Measurements from ENCODE around the gene GPC5.

The GPC5 gene

GRCh38 chr13:92589955-92590354 is 1191.5 kb downstream of the GPC5 start:
- Histone ChIP-seq H4K8ac (ENCODE audit: low read depth, low read length) (no peak overlapping the region), H3K79me1 (ENCODE audit: low read length) (no peaks in the 10 kb centered on the region), H4K91ac (ENCODE audit: low read depth, low read length) (no peak overlapping the region), H3K79me2 (ENCODE audit: control insufficient read depth, insufficient read depth, low read length, poor library complexity) (no peaks in the 10 kb centered on the region), H3K4ac (ENCODE audit: low read depth, low read length) (no peak overlapping the region), H3K36me3 (ENCODE audit: control insufficient read depth in 1 of 2, insufficient read depth in 2 of 2, low read length in 2 of 2) (no peaks in the 10 kb centered on the region), H2BK120ac (ENCODE audit: insufficient read depth, low read length, poor library complexity) (no peak overlapping the region), H3K14ac (ENCODE audit: low read length) (no peak overlapping the region), H2AK5ac (ENCODE audit: low read length) (no peak overlapping the region), H3K4me3 (ENCODE audit: low read depth, low read length) (no peak overlapping the region), H2AFZ (ENCODE audit: insufficient read depth, low read length, poor library complexity) (no peak overlapping the region), H3K18ac (ENCODE audit: low read length) (no peak overlapping the region), H3K23ac (ENCODE audit: low read length) (no peak overlapping the region), H3K27ac (ENCODE audit: low read depth, low read length) (no peak overlapping the region), H3K4me2 (ENCODE audit: low read length) (no peak overlapping the region), H3K27me3 (ENCODE audit: insufficient read depth, low read length) (no peaks in the 10 kb centered on the region), H4K12ac (ENCODE audit: low read depth, low read length) (no peak overlapping the region), H3K9ac (ENCODE audit: low read length) (no peak overlapping the region), H2BK12ac (ENCODE audit: low read length) (no peak overlapping the region), H2BK5ac (ENCODE audit: low read depth, low read length, poor library complexity) (no peak overlapping the region), H3K4me1 (ENCODE audit: control insufficient read depth in 1 of 2, insufficient read depth in 2 of 2, low read length in 2 of 2) (no peaks in the 10 kb centered on the region), H3K9me3 (ENCODE audit: insufficient read depth, low read depth, low read length) (no peaks in the 10 kb centered on the region)
- no CpG with 5 or more reads among the region's 4 CpGs for WGBS (ENCODE audit: extremely low coverage, insufficient coverage, insufficient read length)
- DNase-seq, result no peak

GRCh38 chr13:92590503-92590908 is 1192.1 kb downstream of the GPC5 start:
- DNase-seq, result no peak
- Histone ChIP-seq H2AK5ac (ENCODE audit: low read length) (no peak overlapping the region), H2BK120ac (ENCODE audit: insufficient read depth, low read length, poor library complexity) (no peak overlapping the region), H3K79me1 (ENCODE audit: low read length) (no peaks in the 10 kb centered on the region), H3K27ac (ENCODE audit: low read depth, low read length) (no peak overlapping the region), H3K79me2 (ENCODE audit: control insufficient read depth, insufficient read depth, low read length, poor library complexity) (no peaks in the 10 kb centered on the region), H3K9me3 (ENCODE audit: insufficient read depth, low read depth, low read length) (no peaks in the 10 kb centered on the region), H3K4me2 (ENCODE audit: low read length) (no peak overlapping the region), H3K4me1 (ENCODE audit: control insufficient read depth in 1 of 2, insufficient read depth in 2 of 2, low read length in 2 of 2) (no peaks in the 10 kb centered on the region), H2BK12ac (ENCODE audit: low read length) (no peak overlapping the region), H3K9ac (ENCODE audit: low read length) (no peak overlapping the region), H3K4me3 (ENCODE audit: low read depth, low read length) (no peak overlapping the region), H3K27me3 (ENCODE audit: insufficient read depth, low read length) (no peaks in the 10 kb centered on the region), H3K4ac (ENCODE audit: low read depth, low read length) (no peak overlapping the region), H2BK5ac (ENCODE audit: low read depth, low read length, poor library complexity) (no peak overlapping the region), H3K36me3 (ENCODE audit: control insufficient read depth in 1 of 2, insufficient read depth in 2 of 2, low read length in 2 of 2) (no peaks in the 10 kb centered on the region), H3K18ac (ENCODE audit: low read length) (no peak overlapping the region), H3K23ac (ENCODE audit: low read length) (no peak overlapping the region), H2AFZ (ENCODE audit: insufficient read depth, low read length, poor library complexity) (no peak overlapping the region), H4K12ac (ENCODE audit: low read depth, low read length) (no peak overlapping the region), H4K8ac (ENCODE audit: low read depth, low read length) (no peak overlapping the region), H4K91ac (ENCODE audit: low read depth, low read length) (no peak overlapping the region), H3K14ac (ENCODE audit: low read length) (no peak overlapping the region)
- WGBS (ENCODE audit: extremely low coverage, insufficient coverage, insufficient read length), result no CpG with 5 or more reads among the region's 5 CpGs

GRCh38 chr13:92591117-92591516 is 1192.7 kb downstream of the GPC5 start:
- Histone ChIP-seq H3K36me3 (ENCODE audit: control insufficient read depth in 1 of 2, insufficient read depth in 2 of 2, low read length in 2 of 2) (no peaks in the 10 kb centered on the region), H3K14ac (ENCODE audit: low read length) (no peak overlapping the region), H2BK12ac (ENCODE audit: low read length) (no peak overlapping the region), H3K4me1 (ENCODE audit: control insufficient read depth in 1 of 2, insufficient read depth in 2 of 2, low read length in 2 of 2) (no peaks in the 10 kb centered on the region), H3K4ac (ENCODE audit: low read depth, low read length) (no peak overlapping the region), H3K9me3 (ENCODE audit: insufficient read depth, low read depth, low read length) (no peaks in the 10 kb centered on the region), H4K12ac (ENCODE audit: low read depth, low read length) (no peak overlapping the region), H3K23ac (ENCODE audit: low read length) (no peak overlapping the region), H3K4me2 (ENCODE audit: low read length) (no peak overlapping the region), H2AK5ac (ENCODE audit: low read length) (no peak overlapping the region), H4K91ac (ENCODE audit: low read depth, low read length) (no peak overlapping the region), H3K18ac (ENCODE audit: low read length) (no peak overlapping the region), H3K27me3 (ENCODE audit: insufficient read depth, low read length) (no peaks in the 10 kb centered on the region), H3K27ac (ENCODE audit: low read depth, low read length) (no peak overlapping the region), H3K79me2 (ENCODE audit: control insufficient read depth, insufficient read depth, low read length, poor library complexity) (no peaks in the 10 kb centered on the region), H3K4me3 (ENCODE audit: low read depth, low read length) (no peak overlapping the region), H2BK5ac (ENCODE audit: low read depth, low read length, poor library complexity) (no peak overlapping the region), H4K8ac (ENCODE audit: low read depth, low read length) (no peak overlapping the region), H2BK120ac (ENCODE audit: insufficient read depth, low read length, poor library complexity) (no peak overlapping the region), H2AFZ (ENCODE audit: insufficient read depth, low read length, poor library complexity) (no peak overlapping the region), H3K79me1 (ENCODE audit: low read length) (no peaks in the 10 kb centered on the region), H3K9ac (ENCODE audit: low read length) (no peak overlapping the region)
- WGBS (ENCODE audit: extremely low coverage, insufficient coverage, insufficient read length), result no CpG with 5 or more reads among the region's 5 CpGs
- DNase-seq, result no peak

- Histone ChIP-seq H2BK5ac (ENCODE audit: low read depth, low read length, poor library complexity) (no peak overlapping the region), H4K8ac (ENCODE audit: low read depth, low read length) (no peak overlapping the region), H3K14ac (ENCODE audit: low read length) (no peak overlapping the region), H3K4me3 (ENCODE audit: low read depth, low read length) (no peak overlapping the region), H3K4ac (ENCODE audit: low read depth, low read length) (no peak overlapping the region), H3K4me2 (ENCODE audit: low read length) (no peak overlapping the region), H2BK12ac (ENCODE audit: low read length) (no peak overlapping the region), H3K36me3 (ENCODE audit: control insufficient read depth in 1 of 2, insufficient read depth in 2 of 2, low read length in 2 of 2) (no peaks in the 10 kb centered on the region), H4K12ac (ENCODE audit: low read depth, low read length) (no peak overlapping the region), H3K23ac (ENCODE audit: low read length) (no peak overlapping the region), H3K27me3 (ENCODE audit: insufficient read depth, low read length) (no peaks in the 10 kb centered on the region), H3K79me1 (ENCODE audit: low read length) (no peaks in the 10 kb centered on the region), H4K91ac (ENCODE audit: low read depth, low read length) (no peak overlapping the region), H3K4me1 (ENCODE audit: control insufficient read depth in 1 of 2, insufficient read depth in 2 of 2, low read length in 2 of 2) (no peaks in the 10 kb centered on the region), H3K27ac (ENCODE audit: low read depth, low read length) (no peak overlapping the region), H3K9ac (ENCODE audit: low read length) (no peak overlapping the region), H2AFZ (ENCODE audit: insufficient read depth, low read length, poor library complexity) (no peak overlapping the region), H2AK5ac (ENCODE audit: low read length) (no peak overlapping the region), H3K79me2 (ENCODE audit: control insufficient read depth, insufficient read depth, low read length, poor library complexity) (no peaks in the 10 kb centered on the region), H3K18ac (ENCODE audit: low read length) (no peak overlapping the region), H2BK120ac (ENCODE audit: insufficient read depth, low read length, poor library complexity) (no peak overlapping the region), H3K9me3 (ENCODE audit: insufficient read depth, low read depth, low read length) (no peaks in the 10 kb centered on the region)
- no peak for DNase-seq
- no CpG with 5 or more reads among the region's 7 CpGs for WGBS (ENCODE audit: extremely low coverage, insufficient coverage, insufficient read length)
Measured at GRCh38 chr13:92592757-92593156, 1194.3 kb downstream of the GPC5 start.
